SK-N-SH (cell line): ENCODE results near the gene TXNDC11. TPM values are rescaled to one million over a fixed set of nuclear protein-coding genes. Genes with fewer than 3 reads are reported as not detected.

Experiments used
- CTCF ChIA-PET: fragments of 300-600, 350-600 bp; formaldehyde crosslinking; extraction: SDS; loops from one replicate; lab custom pipeline; 2021; lab: Yijun Ruan, JAX
- POLR2A ChIA-PET: fragments of 350-600 bp; sonication (Branson Sonifier 250); formaldehyde crosslinking; extraction: SDS; loops from one replicate; lab custom pipeline; 2020; ENCODE audit warnings: antibody characterized with exemption, inconsistent platforms; lab: Yijun Ruan, JAX
- DNase-seq: peaks from one replicate; pipeline ENCODE4 v3.0.0; 2012
- H2AFZ ChIP-seq: fragments of 200-600 bp; sonication (generic); 2 replicates; pipeline ENCODE4 v1.8.1; 2016; ENCODE audit warnings: antibody characterized with exemption, mild to moderate bottlenecking, low read depth
- H3F3A ChIP-seq: fragments of 200-600 bp; sonication (generic); replicated peaks from 2 replicates; pipeline ENCODE3; 2016; ENCODE audit warnings: antibody characterized with exemption, mild to moderate bottlenecking; ENCODE audit not compliant: insufficient read depth
- H3K27ac ChIP-seq, 2 experiments: fragments of 200-500 bp in 1 of 2; fragments of 200-600 bp in 1 of 2; sonication (Bioruptor generic) in 1 of 2; sonication (generic), shearing (Covaris generic) in 1 of 2; 2 replicates each; pipeline versions ENCODE4 v1.5.1 to v1.6.1; 2014 to 2016; ENCODE audit warnings: low read depth in 2 of 2, inconsistent platforms in 1 of 2, low read length in 1 of 2, mild to moderate bottlenecking in 1 of 2, mixed read lengths in 1 of 2
- H3K27me3 ChIP-seq: fragments of 200-600 bp; sonication (generic), shearing (Covaris generic); 2 replicates; pipeline ENCODE4 v1.6.1; 2016; ENCODE audit warnings: mixed run types; ENCODE audit not compliant: insufficient read depth
- H3K36me3 ChIP-seq, 2 experiments: fragments of 200-500 bp in 1 of 2; fragments of 200-600 bp in 1 of 2; sonication (Bioruptor generic) in 1 of 2; sonication (generic) in 1 of 2; replicated peaks in 1 of 2; 2 replicates each; pipeline versions ENCODE3 to v1.5.1; 2014 to 2016; ENCODE audit warnings: low read length in 1 of 2, mild to moderate bottlenecking in 1 of 2; ENCODE audit not compliant: insufficient read depth in 2 of 2, control insufficient read depth in 1 of 2
- H3K4me1 ChIP-seq, 2 experiments: fragments of 200-500 bp in 1 of 2; fragments of 200-600 bp in 1 of 2; sonication (Bioruptor generic) in 1 of 2; sonication (generic), shearing (Covaris generic) in 1 of 2; 2 replicates each; pipeline versions ENCODE4 v1.5.1 to v1.6.1; 2014 to 2016; ENCODE audit warnings: low read depth in 1 of 2, low read length in 1 of 2, mixed run types in 1 of 2; ENCODE audit not compliant: insufficient read depth in 2 of 2, control insufficient read depth in 1 of 2
- H3K4me2 ChIP-seq: fragments of 200-600 bp; sonication (generic), shearing (Covaris generic); 2 replicates; pipeline ENCODE4 v1.6.1; 2017; ENCODE audit warnings: mixed run types
- H3K4me3 ChIP-seq, 2 experiments: fragments of 200-500 bp in 1 of 2; fragments of 200-600 bp in 1 of 2; sonication (Bioruptor generic) in 1 of 2; sonication (generic), shearing (Covaris generic) in 1 of 2; 2 replicates each; pipeline versions ENCODE4 v1.5.1 to v1.8.1; 2014 to 2016; ENCODE audit warnings: low read depth in 2 of 2, inconsistent platforms in 1 of 2, low read length in 1 of 2, mild to moderate bottlenecking in 1 of 2, mixed read lengths in 1 of 2, moderate library complexity in 1 of 2
- H3K79me2 ChIP-seq: fragments of 200-600 bp; sonication (generic); 2 replicates; pipeline ENCODE4 v1.8.1; 2017; ENCODE audit warnings: mild to moderate bottlenecking; ENCODE audit not compliant: insufficient read depth
- H3K9ac ChIP-seq: fragments of 200-600 bp; sonication (generic); 2 replicates; pipeline ENCODE4 v1.6.1; 2017; ENCODE audit warnings: mixed run types
- H3K9me2 ChIP-seq: fragments of 200-600 bp; sonication (generic); 2 replicates; pipeline ENCODE4 v1.6.1; 2017; ENCODE audit warnings: mixed run types
- H3K9me3 ChIP-seq: fragments of 200-600 bp; sonication (generic); 2 replicates; pipeline ENCODE4 v1.6.1; 2017; ENCODE audit warnings: mixed run types, mild to moderate bottlenecking, moderate library complexity
- H4K20me1 ChIP-seq: fragments of 200-600 bp; sonication (generic); 2 replicates; pipeline ENCODE4 v1.6.1; 2017; ENCODE audit warnings: mild to moderate bottlenecking, mixed run types; ENCODE audit not compliant: insufficient read depth
- CHD2 ChIP-seq: fragments of 150-350 bp; IDR thresholded peaks from 2 replicates; pipeline ENCODE4 v1.6.1; 2018; ENCODE audit warnings: low read length; ENCODE audit not compliant: partially characterized antibody
- ELF1 ChIP-seq: IDR thresholded peaks from 2 replicates; pipeline ENCODE4 v1.4.0; 2012
- GABPA ChIP-seq: IDR thresholded peaks from 2 replicates; pipeline ENCODE4 v1.4.0; 2012; ENCODE audit warnings: low read depth, mild to moderate bottlenecking
- GATA2 ChIP-seq: sonication (generic); formaldehyde crosslinking; IDR thresholded peaks from 2 replicates; pipeline ENCODE4 v1.5.0; 2020; ENCODE audit warnings: mild to moderate bottlenecking, missing genetic modification reagents
- NRF1 ChIP-seq: IDR thresholded peaks from 2 replicates; pipeline ENCODE4 v1.6.1; 2012; ENCODE audit warnings: low read depth, mild to moderate bottlenecking, low read length
- RAD21 ChIP-seq: IDR thresholded peaks from 2 replicates; pipeline ENCODE4 v1.6.1; 2012; ENCODE audit warnings: mild to moderate bottlenecking, low read length
- RCOR1 ChIP-seq: fragments of 150-350 bp; IDR thresholded peaks from 2 replicates; pipeline ENCODE4 v1.6.1; 2017; ENCODE audit warnings: antibody characterized with exemption, low read length
- SIN3A ChIP-seq: IDR thresholded peaks from 2 replicates; pipeline ENCODE4 v1.6.1; 2012; ENCODE audit warnings: low read depth, mild to moderate bottlenecking, low read length, moderate library complexity, borderline replicate concordance
- USF2 ChIP-seq: fragments of 150-350 bp; IDR thresholded peaks from 2 replicates; pipeline ENCODE4 v1.6.1; 2017; ENCODE audit warnings: antibody characterized with exemption, low read length, low read depth, borderline replicate concordance
- WGBS: methylation state at CpG from one replicate; pipeline ENCODE4 v1.1.6; 2017; ENCODE audit warnings: low lambda C conversion rate; 5-methylcytosine and 5-hydroxymethylcytosine counted together
- polyA plus RNA-seq, 3 experiments: library from polyadenylated mRNA; depleted of rRNA; stranded (reverse); fragments of >200 nt; gene quantifications; 2 replicates each; pipeline ENCODE4 v1.2.3, GENCODE V29; 2012
- TF ChIP-seq, protein P1 (sequence below): IDR thresholded peaks from 2 replicates; pipeline ENCODE4 v1.4.0; 2012; ENCODE audit warnings: low read depth, borderline replicate concordance
- TF ChIP-seq, protein P2 (sequence below): IDR thresholded peaks from 2 replicates; pipeline ENCODE4 v1.4.0; 2012; ENCODE audit warnings: low read depth
- TF ChIP-seq, protein P3 (sequence below): IDR thresholded peaks from 2 replicates; pipeline ENCODE4 v1.6.1; 2012; ENCODE audit warnings: mild to moderate bottlenecking, low read depth, low read length, moderate library complexity

Gene TXNDC11
- polyA plus RNA-seq, 1 of the 3 experiments (the other 2 are of a cell fraction), result 37.0 TPM

DNA sequence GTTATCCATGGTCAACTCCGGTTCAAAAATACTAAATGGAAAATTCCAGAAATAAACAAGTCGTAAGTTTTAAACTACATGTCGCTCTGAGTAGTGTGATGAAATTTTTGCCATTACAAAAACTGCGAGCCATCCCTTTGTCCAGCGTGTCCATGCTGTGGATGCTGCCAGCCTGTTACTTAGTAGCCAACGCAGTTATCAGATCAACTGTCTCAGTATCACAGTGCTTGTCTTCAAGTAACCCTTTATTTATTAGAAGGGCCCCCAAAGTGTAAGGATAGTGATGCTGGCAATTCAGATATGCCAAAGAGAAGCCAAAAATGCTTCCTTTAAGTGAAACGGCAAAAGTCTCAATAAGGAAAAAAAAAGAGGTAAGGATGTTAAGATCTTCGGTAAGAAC lies 50.5 kb downstream of the TXNDC11 start:
- POLR2A ChIA-PET, result interaction anchor here (0.6 kb wide), 1 partner anchor 346 kb away, joined by 3 read pairs; no protein-coding TSS in a partner anchor
- no peak for TF ChIP-seq SIN3A
- no peak for DNase-seq
- no peak overlapping the region for H3K4me2 ChIP-seq
- peaks cover 21% of the 10 kb centered on the region; the same call in 1 of the 2 replicates for H3K79me2 ChIP-seq
- WGBS, result 89% methylated on average over 8 of the region's 8 CpGs
- H2AFZ ChIP-seq, result no peak overlapping the region
- H3K4me3 ChIP-seq, result no peak overlapping the region
- H3K9me2 ChIP-seq, result no peaks in the 10 kb centered on the region
- no peaks in the 10 kb centered on the region for H3K9me3 ChIP-seq
- CTCF ChIA-PET, result interaction anchor here (1.4 to 2.5 kb wide), 2 partner anchors 23 to 296 kb away, joined by 6 to 8 read pairs; no protein-coding TSS in a partner anchor
- H3F3A ChIP-seq, result no peaks in the 10 kb centered on the region
- H3K9ac ChIP-seq, result no peak overlapping the region
- no peaks in the 10 kb centered on the region for H3K27me3 ChIP-seq
- H4K20me1 ChIP-seq, result no peaks in the 10 kb centered on the region
- no peak overlapping the region for H3K27ac ChIP-seq
- H3K4me1 ChIP-seq, result peaks cover 6 to 14% of the 10 kb centered on the region in 2 experiments; a peak in 2 of 4 replicates
- H3K36me3 ChIP-seq, result peaks cover 33 to 60% of the 10 kb centered on the region in 2 experiments

DNA sequence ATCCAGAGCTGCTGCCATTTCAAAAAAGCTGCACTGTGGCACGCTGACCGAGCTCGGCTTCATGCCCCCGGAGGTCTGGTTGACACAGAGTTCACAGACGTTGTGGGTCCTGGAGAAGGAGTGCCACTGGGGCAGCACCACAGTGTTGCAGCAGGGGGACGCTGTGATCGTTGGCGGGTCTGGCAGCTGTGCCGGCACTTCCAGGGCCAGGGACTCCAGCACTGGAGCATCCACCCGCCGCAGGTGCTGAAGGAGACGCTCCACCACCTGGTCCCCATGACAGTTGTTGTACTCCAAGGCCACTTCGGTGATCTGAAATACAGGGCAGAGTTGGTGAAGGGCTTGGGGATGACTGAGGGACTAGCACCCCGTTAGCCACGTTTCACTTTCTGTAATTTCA lies 50.9 kb downstream of the TXNDC11 start:
- H3K9ac ChIP-seq, result no peak overlapping the region
- H3K4me3 ChIP-seq, result no peak overlapping the region
- H3K4me2 ChIP-seq, result no peak overlapping the region
- peaks cover 21% of the 10 kb centered on the region; the same call in 1 of the 2 replicates for H3K79me2 ChIP-seq
- H3K9me2 ChIP-seq, result no peaks in the 10 kb centered on the region
- no peaks in the 10 kb centered on the region for H4K20me1 ChIP-seq
- H3F3A ChIP-seq, result peaks cover 2% of the 10 kb centered on the region
- peaks cover 37 to 60% of the 10 kb centered on the region in 2 experiments for H3K36me3 ChIP-seq
- 97% methylated on average over 5 of the region's 15 CpGs for WGBS
- H3K9me3 ChIP-seq, result no peaks in the 10 kb centered on the region
- CTCF ChIA-PET, result interaction anchor here (1.4 to 2.5 kb wide), 3 partner anchors 14 to 295 kb away, joined by 4 to 8 read pairs (median 6); no protein-coding TSS in a partner anchor
- no peak overlapping the region for H2AFZ ChIP-seq
- TF ChIP-seq RCOR1 (no peak), USF2 (no peak), CHD2 (no peak), RAD21 (no peak), GATA2 (CRISPR knock-in tag) (no peak), GABPA (no peak), ELF1 (no peak), NRF1 (no peak)
- TF ChIP-seq, protein P1, sequence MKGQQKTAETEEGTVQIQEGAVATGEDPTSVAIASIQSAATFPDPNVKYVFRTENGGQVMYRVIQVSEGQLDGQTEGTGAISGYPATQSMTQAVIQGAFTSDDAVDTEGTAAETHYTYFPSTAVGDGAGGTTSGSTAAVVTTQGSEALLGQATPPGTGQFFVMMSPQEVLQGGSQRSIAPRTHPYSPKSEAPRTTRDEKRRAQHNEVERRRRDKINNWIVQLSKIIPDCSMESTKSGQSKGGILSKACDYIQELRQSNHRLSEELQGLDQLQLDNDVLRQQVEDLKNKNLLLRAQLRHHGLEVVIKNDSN, result no peak
- TF ChIP-seq, protein P2, sequence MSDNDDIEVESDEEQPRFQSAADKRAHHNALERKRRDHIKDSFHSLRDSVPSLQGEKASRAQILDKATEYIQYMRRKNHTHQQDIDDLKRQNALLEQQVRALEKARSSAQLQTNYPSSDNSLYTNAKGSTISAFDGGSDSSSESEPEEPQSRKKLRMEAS, result no peak
- TF ChIP-seq, protein P3, sequence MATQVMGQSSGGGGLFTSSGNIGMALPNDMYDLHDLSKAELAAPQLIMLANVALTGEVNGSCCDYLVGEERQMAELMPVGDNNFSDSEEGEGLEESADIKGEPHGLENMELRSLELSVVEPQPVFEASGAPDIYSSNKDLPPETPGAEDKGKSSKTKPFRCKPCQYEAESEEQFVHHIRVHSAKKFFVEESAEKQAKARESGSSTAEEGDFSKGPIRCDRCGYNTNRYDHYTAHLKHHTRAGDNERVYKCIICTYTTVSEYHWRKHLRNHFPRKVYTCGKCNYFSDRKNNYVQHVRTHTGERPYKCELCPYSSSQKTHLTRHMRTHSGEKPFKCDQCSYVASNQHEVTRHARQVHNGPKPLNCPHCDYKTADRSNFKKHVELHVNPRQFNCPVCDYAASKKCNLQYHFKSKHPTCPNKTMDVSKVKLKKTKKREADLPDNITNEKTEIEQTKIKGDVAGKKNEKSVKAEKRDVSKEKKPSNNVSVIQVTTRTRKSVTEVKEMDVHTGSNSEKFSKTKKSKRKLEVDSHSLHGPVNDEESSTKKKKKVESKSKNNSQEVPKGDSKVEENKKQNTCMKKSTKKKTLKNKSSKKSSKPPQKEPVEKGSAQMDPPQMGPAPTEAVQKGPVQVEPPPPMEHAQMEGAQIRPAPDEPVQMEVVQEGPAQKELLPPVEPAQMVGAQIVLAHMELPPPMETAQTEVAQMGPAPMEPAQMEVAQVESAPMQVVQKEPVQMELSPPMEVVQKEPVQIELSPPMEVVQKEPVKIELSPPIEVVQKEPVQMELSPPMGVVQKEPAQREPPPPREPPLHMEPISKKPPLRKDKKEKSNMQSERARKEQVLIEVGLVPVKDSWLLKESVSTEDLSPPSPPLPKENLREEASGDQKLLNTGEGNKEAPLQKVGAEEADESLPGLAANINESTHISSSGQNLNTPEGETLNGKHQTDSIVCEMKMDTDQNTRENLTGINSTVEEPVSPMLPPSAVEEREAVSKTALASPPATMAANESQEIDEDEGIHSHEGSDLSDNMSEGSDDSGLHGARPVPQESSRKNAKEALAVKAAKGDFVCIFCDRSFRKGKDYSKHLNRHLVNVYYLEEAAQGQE, result no peak
- no peak for DNase-seq
- no peak overlapping the region for H3K27ac ChIP-seq
- POLR2A ChIA-PET, result interaction anchor here (0.5 kb wide), 1 partner anchor 321 kb away, joined by 3 read pairs; no protein-coding TSS in a partner anchor
- peaks cover 6 to 14% of the 10 kb centered on the region in 2 experiments; a peak in 2 of 4 replicates for H3K4me1 ChIP-seq
- H3K27me3 ChIP-seq, result no peaks in the 10 kb centered on the region
